K562 (cell line): ENCODE results near the gene SPDYE1. TPM values are rescaled to one million over a fixed set of nuclear protein-coding genes. Genes with fewer than 3 reads are reported as not detected.
A peak's percentile ranks its signal among the peaks of the same experiment; 100 is the strongest.

Experiments
- BMI1 ChIP-seq: fragments of 150-350 bp; IDR thresholded peaks from 2 replicates; pipeline ENCODE4 v1.6.1; 2014; ENCODE audit warnings: low read length
- CBX2 ChIP-seq: fragments of 200-600 bp; sonication (generic); IDR thresholded peaks from one replicate; pipeline ENCODE4 v1.6.1; 2012; ENCODE audit warnings: mild to moderate bottlenecking, low read length, inconsistent platforms; ENCODE audit not compliant: insufficient read depth, poor library complexity, severe bottlenecking
- CREM ChIP-seq: IDR thresholded peaks from 2 replicates; pipeline ENCODE4 v1.6.1; 2014; ENCODE audit warnings: antibody characterized with exemption, low read depth
- FOXJ3 ChIP-seq: sonication (generic); formaldehyde crosslinking; IDR thresholded peaks from 2 replicates; pipeline ENCODE4 v1.4.0; 2020; ENCODE audit warnings: mild to moderate bottlenecking, missing genetic modification reagents
- FOXK1 ChIP-seq: sonication (generic); formaldehyde crosslinking; IDR thresholded peaks from 2 replicates; pipeline ENCODE4 v1.8.0; 2022; ENCODE audit warnings: missing genetic modification reagents, mild to moderate bottlenecking, borderline replicate concordance
- HDAC6 ChIP-seq: IDR thresholded peaks from 2 replicates; pipeline ENCODE4 v1.6.1; 2012; ENCODE audit warnings: low read depth, mild to moderate bottlenecking, control low read depth, inconsistent platforms, low read length, moderate library complexity
- HINFP ChIP-seq: fragments of 450-650 bp; conservative IDR thresholded peaks from 2 replicates; pipeline ENCODE4 v1.6.1; 2016; ENCODE audit warnings: missing genetic modification characterization, low read depth, mild to moderate bottlenecking, control low read depth, missing compliant biosample characterization
- HLTF ChIP-seq: fragments of 450-650 bp; IDR thresholded peaks from 2 replicates; pipeline ENCODE4 v1.6.1; 2016
- IRF1 ChIP-seq: sonication (generic); formaldehyde crosslinking; IDR thresholded peaks from 2 replicates; pipeline ENCODE4 v1.8.0; 2022; ENCODE audit warnings: missing genetic modification reagents, mild to moderate bottlenecking, borderline replicate concordance
- KAT2B ChIP-seq: IDR thresholded peaks from one replicate; pipeline ENCODE4 v1.6.1; 2012; ENCODE audit warnings: low read depth, mild to moderate bottlenecking, control low read depth, inconsistent platforms, low read length, moderate library complexity
- KDM5B ChIP-seq: fragments of 200-600 bp; sonication (generic); IDR thresholded peaks from 2 replicates; pipeline ENCODE4 v1.6.1; 2012; ENCODE audit warnings: low read depth, mild to moderate bottlenecking, moderate library complexity, low read length, control low read depth, inconsistent platforms; ENCODE audit not compliant: insufficient replicate concordance
- L3MBTL2 ChIP-seq: fragments of 450-650 bp; IDR thresholded peaks from 2 replicates; pipeline ENCODE4 v1.6.1; 2016; ENCODE audit warnings: mild to moderate bottlenecking, moderate library complexity
- MEF2D ChIP-seq: conservative IDR thresholded peaks from 2 replicates; pipeline ENCODE4 v1.6.1; 2016; ENCODE audit warnings: low read depth, missing genetic modification characterization, missing compliant biosample characterization
- MLLT1 ChIP-seq, 2 experiments: fragments of 450-650 bp; IDR thresholded peaks; 2 replicates each; pipeline ENCODE4 v1.6.1; 2016
- MTA3 ChIP-seq: fragments of 450-650 bp; formaldehyde crosslinking; IDR thresholded peaks from 2 replicates; pipeline ENCODE4 v1.6.1; 2017; ENCODE audit warnings: mild to moderate bottlenecking, borderline replicate concordance
- NCOA4 ChIP-seq: fragments of 450-650 bp; IDR thresholded peaks from 2 replicates; pipeline ENCODE4 v1.6.1; 2018; ENCODE audit warnings: mild to moderate bottlenecking; ENCODE audit not compliant: partially characterized antibody
- SIX5 ChIP-seq, 2 experiments: IDR thresholded peaks; 2 replicates each; pipeline ENCODE4 v1.6.1; 2011; ENCODE audit warnings: low read length in 2 of 2, borderline replicate concordance in 1 of 2, low read depth in 1 of 2, mild to moderate bottlenecking in 1 of 2, moderate library complexity in 1 of 2; ENCODE audit not compliant: insufficient read depth in 1 of 2
- SPI1 ChIP-seq: IDR thresholded peaks from 2 replicates; pipeline ENCODE4 v1.6.1; 2011; ENCODE audit warnings: low read depth, low read length, control low read depth, borderline replicate concordance
- SRSF7 ChIP-seq: fragments of 200-400 bp; formaldehyde crosslinking; optimal IDR thresholded peaks from 2 replicates; pipeline ENCODE3; 2017; ENCODE audit warnings: mild to moderate bottlenecking, low read depth, low read length
- TAF9B ChIP-seq: fragments of 450-650 bp; IDR thresholded peaks from 2 replicates; pipeline ENCODE4 v1.6.1; 2018; ENCODE audit warnings: mild to moderate bottlenecking; ENCODE audit not compliant: partially characterized antibody
- ZBTB12 ChIP-seq: fragments of 250-450 bp; sonication (Bioruptor Pico); IDR thresholded peaks from 2 replicates; pipeline ENCODE4 v1.4.0; 2020
- ZBTB17 ChIP-seq: fragments of 450-650 bp; formaldehyde crosslinking; IDR thresholded peaks from 2 replicates; pipeline ENCODE4 v1.4.0; 2020; ENCODE audit warnings: mild to moderate bottlenecking
- ZKSCAN3 ChIP-seq: fragments of 250-450 bp; sonication (Bioruptor Pico); IDR thresholded peaks from 2 replicates; pipeline ENCODE4 v1.4.0; 2020
- ZNF311 ChIP-seq: fragments of 250-450 bp; sonication (Bioruptor Pico); IDR thresholded peaks from 2 replicates; pipeline ENCODE4 v1.4.0; 2020; ENCODE audit warnings: mild to moderate bottlenecking, moderate library complexity
- polyA plus RNA-seq, 8 experiments: library from polyadenylated mRNA; depleted of rRNA in 4 of 8; stranded (reverse) in 5 of 8; unstranded in 3 of 8; fragments of >200 nt; fragmentation: Nextera tagmentation in 2 of 8; fragmentation: Illumina TruSeq in 1 of 8; extraction: Ambion mirVana in 2 of 8; extraction: Trizol in 1 of 8; gene quantifications; 2 replicates each; pipeline versions ENCODE4 v1.2.1 to v1.2.3, GENCODE V29; 2011 to 2014; ENCODE audit warnings: inconsistent platforms in 1 of 8, missing spikeins in 1 of 8
- total RNA-seq, 7 experiments: library from RNA; depleted of rRNA in 6 of 7; stranded (reverse); fragments of >200 nt in 6 of 7; fragmentation: Illumina TruSeq in 2 of 7; extraction: Trizol in 2 of 7; gene quantifications; 2 replicates each; pipeline versions ENCODE4 v1.2.1 to v1.2.3, GENCODE V29; 2011 to 2021; ENCODE audit warnings: low replicate concordance in 1 of 7

The SPDYE1 gene
- total and polyA plus RNA-seq, 9 of the 15 experiments (the other 6 are each of a cell fraction or from before 2014, with no cell fraction given) = 0.04 to 0.10 TPM; not detected in 7

- TF ChIP-seq ZKSCAN3 (CRISPR knock-in tag) = no peak
- no peak for TF ChIP-seq HDAC6
- peak; percentile 36 for TF ChIP-seq CREM
- TF ChIP-seq KDM5B = peak; percentile 86
- no peak for TF ChIP-seq IRF1
- TF ChIP-seq L3MBTL2 = peak; percentile 90
- no peak for TF ChIP-seq CBX2
- no peak for TF ChIP-seq HINFP (tag)
- TF ChIP-seq SIX5 (IDR thresholded peaks at IDR 0.05; ENCODE audit: borderline replicate concordance in 1 of 2, insufficient read depth in 1 of 2, low read depth in 1 of 2, low read length in 2 of 2) = no peak
- no peak for TF ChIP-seq ZBTB12 (CRISPR knock-in tag)
- TF ChIP-seq ZBTB17 (CRISPR knock-in tag) = no peak
- no peak for TF ChIP-seq SRSF7
- TF ChIP-seq ZNF311 = no peak
- peak; percentile 63 for TF ChIP-seq SPI1
- peak; percentile 83 for TF ChIP-seq TAF9B
- no peak for TF ChIP-seq NCOA4
- TF ChIP-seq KAT2B = no peak
- TF ChIP-seq MLLT1 (IDR thresholded peaks at IDR 0.05) = no peak
- TF ChIP-seq HLTF = no peak
- peak; percentile 62; the same call in 1 of the 2 replicates for TF ChIP-seq MTA3
- no peak for TF ChIP-seq MEF2D
- no peak; the same call in 1 of the 2 replicates for TF ChIP-seq BMI1
- TF ChIP-seq FOXK1 = no peak
- TF ChIP-seq FOXJ3 (CRISPR knock-in tag) = no peak
Measured at GRCh38 chr7:44044315-44045225, 46.9 kb downstream of the SPDYE1 start, which contains the start of gene DBNL (continued).
